ENCODE results near the gene HOXC5.
A peak's percentile ranks its signal among the peaks of the same experiment; 100 is the strongest.

HOXC5 gene

GRCh38 chr12:54032627-54033100 lies at the start of gene HOXC5:
TSS of gene HOXC5 (plus strand) at chr12:54033050. CDS start at chr12:54033123, 73 bp downstream.
- DNase-seq: peak; percentile 69

DNA sequence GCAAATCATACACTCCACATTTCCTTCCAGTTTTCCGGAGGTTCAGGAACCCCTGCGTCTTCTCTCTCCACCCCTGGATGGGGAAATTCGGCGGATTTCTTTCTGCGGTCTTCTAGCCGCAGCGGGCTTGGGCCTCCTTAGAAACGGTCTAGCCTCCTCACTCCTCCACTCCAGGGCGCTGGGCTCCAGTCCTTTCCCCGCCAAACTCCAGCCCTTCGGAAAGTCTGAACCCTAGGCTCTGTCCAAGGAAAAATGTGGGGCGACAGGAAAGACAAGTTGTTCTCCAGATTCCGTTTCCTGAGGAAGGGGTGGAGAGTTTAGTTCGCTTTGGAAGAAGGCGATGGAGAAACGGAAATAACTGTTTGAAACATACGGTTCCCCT lies 49.3 kb upstream of the HOXC5 start:
- no peak for DNase-seq

GRCh38 chr12:53983950-53984572 lies 48.8 kb upstream of the HOXC5 start:
- no peak for DNase-seq

- peak; percentile 82 for DNase-seq
Measured at GRCh38 chr12:53984901-53985691, 47.8 kb upstream of the HOXC5 start, which contains the start of gene HOXC10. TSS of gene HOXC10 (plus strand) at chr12:53985146. CDS start at chr12:53985260, 114 bp downstream.

GRCh38 chr12:53985692-53985993 lies 47.2 kb upstream of the HOXC5 start:
- no peak for DNase-seq

DNA sequence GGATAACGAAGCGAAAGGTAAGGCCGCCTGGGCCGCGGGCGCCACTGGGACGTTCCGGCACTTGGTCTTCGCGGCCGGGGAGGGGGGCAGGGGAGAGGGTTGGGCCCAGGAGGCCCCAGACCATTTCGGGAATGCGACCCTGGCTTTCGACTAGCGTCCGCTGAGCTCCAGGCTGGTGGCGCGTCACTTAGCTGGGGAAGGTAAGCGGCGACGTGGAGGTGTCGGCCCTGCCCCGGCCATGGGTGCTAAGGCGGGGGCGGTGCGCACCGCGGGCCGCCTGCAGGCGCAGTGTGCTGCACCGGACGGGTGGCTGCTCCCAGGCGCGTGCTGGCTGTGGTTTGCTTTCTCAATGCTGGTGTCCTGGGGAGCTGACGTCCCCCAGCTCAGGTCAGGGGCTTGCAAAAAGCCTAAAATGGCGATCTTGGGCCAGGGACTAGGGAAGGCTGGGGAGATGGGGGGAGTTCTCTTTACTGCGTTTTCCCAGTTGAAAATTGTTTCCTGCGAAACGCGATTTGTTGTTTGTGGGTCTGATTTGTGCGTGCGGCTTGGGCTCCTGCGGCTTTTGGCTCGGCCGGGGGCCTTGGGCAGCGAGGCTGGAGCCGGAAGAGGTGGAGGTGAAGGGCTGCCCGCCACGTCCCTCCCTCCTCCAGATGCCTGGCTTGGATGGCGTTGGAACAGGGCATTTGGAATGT lies 46.7 kb upstream of the HOXC5 start:
- peak; percentile 10 for DNase-seq

DNA sequence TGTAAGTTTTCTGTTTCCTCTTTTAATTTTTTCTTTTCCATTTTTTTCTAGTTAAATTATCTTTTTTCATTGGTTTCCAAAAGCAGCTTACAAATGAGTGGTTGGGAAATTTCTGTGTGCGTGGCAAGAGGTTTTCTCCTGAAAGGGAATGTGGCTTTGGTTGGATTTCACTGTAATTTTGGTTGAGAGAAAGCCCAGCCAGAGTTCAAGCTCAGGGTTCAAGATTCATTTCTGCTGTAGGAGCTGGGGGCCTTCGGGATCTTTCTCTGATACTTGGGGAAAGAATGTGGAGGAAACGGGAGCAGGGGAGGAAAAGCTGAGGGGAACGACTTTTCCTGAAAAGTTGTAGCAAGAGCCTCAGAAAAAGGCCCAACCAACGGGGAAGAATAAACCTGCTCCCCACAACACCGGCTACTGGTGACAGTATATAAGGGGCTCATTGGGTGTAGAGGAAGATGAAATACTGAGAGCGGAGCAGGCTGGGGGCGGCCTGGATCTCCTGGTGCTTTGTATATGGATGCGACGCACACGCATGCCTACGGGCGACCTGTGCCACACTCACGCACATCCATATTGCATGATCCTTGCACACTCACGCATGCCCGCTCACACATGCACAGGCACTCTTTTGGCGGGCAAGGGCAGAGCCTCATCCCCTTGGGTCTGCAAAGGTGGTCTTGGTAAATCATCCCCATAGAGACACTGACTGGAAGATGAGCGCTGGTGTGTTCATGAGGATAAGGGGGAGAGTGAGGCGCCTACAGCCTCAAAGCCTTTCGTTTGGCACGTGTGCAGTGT lies 46.0 kb upstream of the HOXC5 start:
- DNase-seq: no peak

- no peak for DNase-seq
Measured at GRCh38 chr12:53987787-53988230, 45.0 kb upstream of the HOXC5 start.

GRCh38 chr12:53988541-53989226 lies 44.2 kb upstream of the HOXC5 start:
- DNase-seq: no peak

DNA sequence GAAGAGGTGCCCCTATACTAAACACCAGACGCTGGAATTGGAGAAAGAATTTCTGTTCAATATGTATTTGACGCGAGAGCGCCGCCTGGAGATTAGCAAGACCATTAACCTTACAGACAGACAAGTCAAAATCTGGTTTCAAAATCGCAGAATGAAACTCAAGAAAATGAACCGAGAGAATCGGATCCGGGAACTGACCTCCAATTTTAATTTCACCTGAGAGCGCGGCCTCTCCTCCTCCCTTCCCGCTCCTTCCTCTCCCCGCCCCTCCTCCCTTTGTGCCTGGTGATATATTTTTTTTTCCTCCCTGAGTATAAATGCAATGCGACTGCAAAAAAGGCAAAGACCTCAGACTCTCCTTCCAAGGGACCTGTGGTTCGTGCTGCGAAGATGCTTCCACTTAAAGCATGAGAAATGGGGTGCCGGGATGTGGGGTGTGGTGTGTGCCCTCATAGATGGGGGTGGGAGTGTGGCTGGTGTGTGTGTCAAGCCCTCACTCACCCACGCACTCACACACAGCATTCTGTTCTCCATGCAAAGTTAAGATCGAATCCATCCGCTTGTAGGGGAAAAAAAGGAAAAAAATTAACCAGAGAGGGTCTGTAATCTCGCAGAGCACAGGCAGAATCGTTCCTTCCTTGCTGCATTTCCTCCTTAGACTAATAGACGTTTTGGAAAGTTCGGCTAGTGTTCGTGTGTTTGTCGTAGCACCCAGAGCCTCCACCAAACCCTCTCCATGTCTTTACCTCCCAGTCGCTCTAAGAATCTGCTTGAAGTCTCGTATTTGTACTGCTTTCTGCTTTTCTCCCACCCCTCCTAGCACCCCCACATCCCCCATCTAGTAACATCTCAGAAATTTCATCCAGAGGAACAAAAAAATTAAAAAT lies 43.4 kb upstream of the HOXC5 start:
- DNase-seq: peak; percentile 34

GRCh38 chr12:53990311-53991076 lies 42.4 kb upstream of the HOXC5 start:
- no peak for DNase-seq

DNA sequence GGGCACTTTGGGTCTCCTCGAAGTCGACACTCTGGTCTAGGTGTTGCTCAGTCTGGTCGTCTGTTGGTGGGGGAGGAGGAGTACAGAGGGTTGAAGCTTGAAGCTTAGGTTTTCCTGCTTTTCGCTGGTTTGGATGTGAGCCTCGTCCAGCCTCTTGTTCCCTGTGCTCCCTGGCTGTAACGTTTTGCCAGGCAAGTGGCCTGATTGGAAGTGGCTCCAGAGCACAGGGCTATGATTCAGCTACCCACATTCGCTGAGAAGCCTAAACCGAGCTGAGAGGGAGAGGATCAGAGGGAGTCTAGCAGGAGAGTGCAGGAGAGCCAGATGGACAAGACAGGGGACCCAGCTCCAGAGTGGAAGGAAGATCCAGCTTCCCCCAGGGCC lies 41.8 kb upstream of the HOXC5 start:
- DNase-seq: no peak

GRCh38 chr12:53992377-53992889 lies 40.4 kb upstream of the HOXC5 start:
- DNase-seq: no peak

- DNase-seq: no peak
Measured at GRCh38 chr12:53993162-53994008, 39.5 kb upstream of the HOXC5 start.

DNA sequence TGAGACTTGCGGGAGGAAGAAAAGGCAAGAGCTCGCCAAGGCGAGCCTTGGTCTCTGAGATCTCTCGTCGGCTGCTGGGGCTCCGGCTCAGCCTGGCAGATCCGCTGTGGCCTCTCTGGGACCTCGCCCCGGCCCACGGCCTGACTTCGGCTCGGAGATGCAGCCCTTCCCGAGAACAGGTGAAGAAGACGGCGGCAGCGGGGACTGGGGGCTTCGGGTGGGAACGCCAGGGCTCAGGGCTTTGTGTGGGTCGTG lies 38.9 kb upstream of the HOXC5 start:
- no peak for DNase-seq

DNA sequence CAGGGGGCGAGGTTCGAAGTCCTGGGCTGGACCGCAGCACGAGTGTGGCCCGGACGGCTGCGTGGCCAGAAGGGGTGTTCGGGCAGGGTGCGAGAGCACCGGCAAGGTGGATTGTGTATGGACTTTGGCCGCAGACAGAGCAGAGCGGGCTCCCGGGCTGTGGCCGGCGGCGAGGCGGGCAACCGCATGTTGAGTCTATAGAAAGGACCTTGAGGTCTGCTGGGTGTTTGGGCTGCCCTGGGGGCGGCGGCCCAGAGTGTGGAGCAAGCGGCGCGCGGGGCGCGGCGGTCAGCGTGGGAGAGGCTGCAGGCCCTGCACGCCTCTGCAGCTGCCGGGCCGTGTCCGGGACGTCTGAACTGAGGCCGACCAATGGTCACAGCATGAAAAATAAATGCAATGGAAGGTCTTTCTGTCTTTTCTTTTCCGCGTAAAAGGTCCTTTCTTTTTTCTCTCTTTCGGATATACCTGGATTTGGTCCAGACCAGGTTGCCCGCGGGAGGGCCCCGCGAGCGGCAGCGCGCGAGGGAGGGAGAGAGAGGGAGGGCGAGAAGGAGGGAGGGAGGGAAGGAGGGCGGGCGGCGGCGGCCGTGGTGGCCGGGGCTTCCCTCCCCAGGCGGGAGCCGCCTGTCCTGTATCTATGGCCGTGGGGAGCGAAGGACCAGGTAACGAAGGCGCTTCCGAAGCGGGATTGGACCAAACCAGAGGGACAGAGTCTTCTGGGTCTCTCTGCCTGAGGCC lies 38.4 kb upstream of the HOXC5 start:
- no peak for DNase-seq

DNA sequence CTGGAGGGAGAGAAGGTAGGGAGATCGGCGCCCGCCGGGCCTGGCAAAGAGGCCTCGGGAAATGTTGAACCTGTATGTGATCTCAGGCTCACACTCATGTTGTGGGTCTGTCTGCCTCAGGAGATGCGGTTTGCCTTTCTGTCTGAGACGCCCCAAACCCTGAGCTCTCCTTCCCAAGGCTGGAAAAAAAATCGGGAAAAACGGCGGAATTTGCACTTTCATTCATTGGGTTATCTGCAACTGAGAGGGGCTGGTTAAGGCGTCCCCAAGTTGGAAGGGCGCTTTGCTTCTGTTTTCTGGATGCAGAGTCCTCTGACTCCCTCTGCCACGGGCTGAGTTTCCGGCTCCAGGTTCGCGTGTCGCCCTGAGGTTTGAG lies 37.9 kb upstream of the HOXC5 start:
- no peak for DNase-seq

- no peak for DNase-seq
Measured at GRCh38 chr12:53995378-53996239, 37.2 kb upstream of the HOXC5 start.
